Non-pigmented ciliary epithelial cell (primary cell): ENCODE results near the gene GJA3.

ENCODE experiments used
- DNase-seq: peaks from one replicate; pipeline ENCODE4 v3.0.0-alpha.2; 2010; ENCODE audit warnings: low read depth

The GJA3 gene

GRCh38 chr13:20160306-20161274 lies at the start of gene GJA3:
Gene GJA3, minus strand, starts transcription at chr13:20161052. Its CDS starts 17,764 bp downstream, at chr13:20143288.
- DNase-seq: no peak

DNA sequence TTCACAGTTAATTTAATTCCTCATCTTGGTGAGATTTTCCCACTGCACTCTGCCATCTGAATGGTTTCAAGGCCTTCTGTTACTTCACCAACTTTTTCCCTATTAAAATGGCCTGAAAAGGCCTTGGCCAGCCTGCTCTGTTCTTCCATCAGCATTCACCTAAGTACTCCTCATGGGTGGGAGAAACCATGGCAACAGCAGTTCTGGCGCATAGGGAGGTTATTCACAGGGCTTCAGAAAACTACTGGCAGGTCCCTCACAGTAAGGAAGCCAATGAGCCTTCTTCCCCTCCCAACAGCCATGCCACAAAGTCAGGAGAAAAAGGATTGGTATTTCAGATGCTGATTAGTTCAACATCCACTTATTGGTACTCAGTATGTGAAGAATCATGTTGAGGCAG lies 49.1 kb upstream of the GJA3 start:
- DNase-seq: no peak

DNA sequence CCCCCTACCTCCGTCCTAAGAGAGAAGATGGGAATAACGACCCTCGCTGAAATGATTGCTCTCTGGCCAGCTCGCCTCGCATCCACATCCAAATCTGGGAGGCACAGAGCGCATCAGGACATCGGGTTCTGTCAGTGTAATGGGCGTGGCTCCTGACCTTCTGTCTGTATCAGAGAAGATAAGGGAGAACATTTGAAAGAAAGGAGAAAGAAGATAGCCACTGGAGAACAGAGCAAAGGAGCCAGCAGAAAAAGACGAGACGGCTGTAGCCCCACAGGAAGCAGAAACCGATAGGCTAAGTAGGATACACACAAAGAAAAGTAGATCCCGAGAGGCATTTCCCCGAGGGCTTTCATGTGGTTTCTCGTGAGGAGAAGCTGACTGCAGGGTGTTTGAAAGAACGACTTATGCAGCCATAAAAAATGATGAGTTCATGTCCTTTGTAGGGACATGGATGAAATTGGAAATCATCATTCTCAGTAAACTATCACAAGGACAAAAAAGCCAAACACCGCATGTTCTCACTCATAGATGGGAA lies 45.9 kb upstream of the GJA3 start:
- no peak for DNase-seq

- DNase-seq: no peak
These were observed 45.3 kb upstream of the GJA3 start for GRCh38 chr13:20206065-20206697.

- DNase-seq: no peak
These were observed 37.9 kb upstream of the GJA3 start for GRCh38 chr13:20198781-20199180.

DNA sequence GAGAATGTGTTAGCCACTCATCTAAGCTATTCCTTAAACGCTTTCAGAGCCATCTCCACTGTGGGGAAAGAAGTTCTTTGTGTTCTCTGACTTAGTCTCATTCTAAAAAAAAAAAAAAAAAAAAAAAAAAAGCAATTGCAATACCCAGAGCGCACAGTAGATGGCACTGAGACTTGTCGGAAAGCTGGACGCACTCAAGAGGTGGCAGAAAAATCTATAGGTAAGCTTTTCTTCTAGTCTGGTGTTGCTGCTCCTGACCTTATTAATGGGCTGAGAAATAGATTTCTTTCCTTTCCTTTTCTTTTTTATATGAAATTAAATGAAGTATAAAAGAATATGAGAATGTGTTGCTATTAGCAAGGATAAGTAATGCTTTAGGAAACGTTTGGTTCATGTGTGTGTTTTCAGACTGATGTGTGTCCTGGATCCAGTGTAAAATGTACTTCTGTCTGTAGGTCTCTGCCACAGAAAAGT lies 36.5 kb upstream of the GJA3 start:
- peak; percentile 10 for DNase-seq

DNA sequence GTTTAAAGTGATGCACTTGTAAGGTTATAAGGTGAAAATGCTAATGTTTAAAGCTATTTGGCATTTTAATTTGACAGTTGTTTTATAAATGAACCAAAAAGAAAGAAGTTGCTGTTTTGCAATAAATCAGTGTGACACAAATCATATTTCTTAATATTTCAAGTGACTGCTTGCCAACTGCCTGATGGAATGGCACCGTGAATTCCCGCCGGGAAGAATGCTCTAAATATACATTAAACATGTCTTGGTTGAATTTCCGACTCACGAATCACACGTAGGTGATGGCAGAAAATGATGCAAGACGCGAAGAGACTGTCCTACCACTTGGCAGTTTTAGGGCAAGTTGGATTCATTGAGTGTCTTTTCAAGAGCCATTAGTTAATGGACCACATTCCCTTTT lies 34.9 kb upstream of the GJA3 start:
- no peak for DNase-seq

DNA sequence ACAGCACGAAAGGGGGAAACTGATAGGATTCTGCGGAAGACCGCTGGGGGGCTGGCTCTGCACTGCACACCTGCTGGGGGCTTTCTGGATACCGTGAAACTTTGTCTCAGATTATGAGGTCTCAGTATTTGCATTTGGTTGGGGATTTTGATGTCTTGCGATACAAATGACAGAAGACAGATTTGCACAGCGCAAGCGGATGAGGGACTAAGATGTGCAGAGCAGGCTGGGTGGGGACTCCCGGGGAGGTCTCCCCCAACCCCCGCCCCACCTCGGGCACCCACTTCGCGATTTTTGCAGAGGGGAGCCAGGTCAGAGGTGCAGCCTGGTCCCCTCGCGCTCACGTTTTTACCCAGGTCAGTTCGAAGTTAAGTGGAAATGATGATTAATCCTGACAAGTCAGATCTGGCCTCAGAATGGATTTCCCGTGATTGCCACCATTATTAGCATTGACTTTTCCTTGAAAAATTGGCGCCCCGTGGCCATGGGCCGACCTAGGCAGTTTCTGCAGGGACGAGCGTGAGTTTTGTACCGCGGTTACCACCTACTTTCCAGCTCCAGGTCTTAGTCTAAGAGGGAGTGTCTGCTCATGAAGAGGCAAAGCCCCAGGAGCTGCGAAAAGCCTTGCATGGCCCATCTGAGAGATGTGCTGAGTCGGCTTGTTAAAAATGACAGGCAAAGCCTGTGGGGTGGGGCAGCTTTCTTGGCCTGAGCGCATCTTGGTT lies 33.2 kb upstream of the GJA3 start:
- no peak for DNase-seq

DNA sequence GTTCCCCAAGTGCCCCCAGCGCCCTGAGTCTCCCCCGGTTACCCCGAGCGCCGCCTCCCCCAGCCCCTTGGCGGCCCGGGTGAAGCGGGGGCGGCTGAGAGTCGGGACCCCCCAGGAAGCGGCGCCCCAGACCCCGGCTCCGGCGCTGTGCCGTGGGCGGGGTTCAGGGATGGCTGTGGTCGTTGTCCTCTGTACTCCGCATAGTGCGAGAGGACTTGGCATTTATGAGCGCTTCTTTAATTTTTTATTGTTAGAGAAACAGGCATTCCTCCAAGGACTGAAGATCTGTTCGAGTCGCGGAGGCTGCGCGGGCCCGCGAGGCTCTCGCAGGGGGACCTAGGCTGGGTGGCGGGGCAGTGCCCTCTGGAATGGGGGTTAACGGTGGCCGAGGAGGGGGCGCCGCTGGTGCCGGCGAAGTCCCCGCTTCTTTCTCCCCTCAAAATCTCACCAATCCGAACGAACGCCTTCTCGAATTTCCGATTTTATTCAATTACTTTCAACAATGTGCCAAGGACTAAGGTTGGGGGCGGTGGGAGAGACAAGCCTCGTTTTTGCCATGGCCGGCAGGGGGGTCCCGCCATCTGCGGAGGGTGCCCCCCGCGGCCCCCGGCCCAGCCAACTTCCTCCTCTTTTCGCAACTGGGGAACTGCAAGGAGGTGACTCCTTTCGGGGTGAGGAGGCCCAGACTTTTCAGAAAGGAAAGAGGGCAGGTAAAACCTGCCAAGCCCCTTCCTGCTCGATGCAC lies 32.5 kb upstream of the GJA3 start:
- no peak for DNase-seq

DNA sequence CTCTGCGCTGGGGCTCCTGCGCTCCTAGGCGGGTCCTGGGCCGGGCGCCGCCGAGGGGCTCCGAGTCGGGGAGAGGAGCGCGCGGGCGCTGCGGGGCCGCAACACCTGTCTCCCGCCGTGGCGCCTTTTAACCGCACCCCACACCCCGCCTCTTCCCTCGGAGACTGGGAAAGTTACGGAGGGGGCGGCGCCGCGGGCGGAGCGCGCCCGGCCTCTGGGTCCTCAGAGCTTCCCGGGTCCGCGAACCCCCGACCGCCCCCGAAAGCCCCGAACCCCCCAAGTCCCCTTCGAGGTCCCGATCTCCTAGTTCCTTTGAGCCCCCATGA lies 31.9 kb upstream of the GJA3 start, which contains the start of gene GJB2:
GJB2 (minus strand) TSS at position 103 of the 326 bp plus-strand sequence. CDS start 3,357 bp downstream, outside the sequence.
- DNase-seq: no peak

DNA sequence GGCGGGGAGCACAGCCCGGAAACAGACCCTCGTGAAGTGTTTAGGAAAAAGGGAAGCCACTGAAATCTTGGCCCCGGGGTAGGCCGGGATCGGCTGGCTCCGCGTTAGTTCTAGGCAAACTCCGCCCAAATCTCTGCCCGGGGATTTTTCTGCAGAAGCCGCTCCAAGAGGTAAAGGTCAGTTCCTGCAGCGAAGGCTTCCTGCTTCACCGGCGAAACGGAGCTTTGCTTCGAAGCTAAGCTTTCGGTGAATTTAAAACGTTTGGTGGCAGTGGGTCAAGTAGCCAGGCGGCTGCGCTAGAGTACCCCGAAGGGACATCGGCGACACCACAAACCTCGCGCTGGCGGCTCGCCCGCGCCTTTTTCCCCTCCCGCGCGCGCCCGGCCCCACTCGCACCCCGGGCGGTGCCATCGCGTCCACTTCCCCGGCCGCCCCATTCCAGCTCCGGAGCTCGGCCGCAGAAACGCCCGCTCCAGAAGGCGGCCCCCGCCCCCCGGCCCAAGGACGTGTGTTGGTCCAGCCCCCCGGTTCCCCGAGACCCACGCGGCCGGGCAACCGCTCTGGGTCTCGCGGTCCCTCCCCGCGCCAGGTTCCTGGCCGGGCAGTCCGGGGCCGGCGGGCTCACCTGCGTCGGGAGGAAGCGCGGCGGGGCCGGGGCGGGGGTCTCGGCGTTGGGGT lies 31.4 kb upstream of the GJA3 start:
- DNase-seq: no peak

- DNase-seq: no peak
These were observed 30.7 kb upstream of the GJA3 start for GRCh38 chr13:20191311-20192157.

DNA sequence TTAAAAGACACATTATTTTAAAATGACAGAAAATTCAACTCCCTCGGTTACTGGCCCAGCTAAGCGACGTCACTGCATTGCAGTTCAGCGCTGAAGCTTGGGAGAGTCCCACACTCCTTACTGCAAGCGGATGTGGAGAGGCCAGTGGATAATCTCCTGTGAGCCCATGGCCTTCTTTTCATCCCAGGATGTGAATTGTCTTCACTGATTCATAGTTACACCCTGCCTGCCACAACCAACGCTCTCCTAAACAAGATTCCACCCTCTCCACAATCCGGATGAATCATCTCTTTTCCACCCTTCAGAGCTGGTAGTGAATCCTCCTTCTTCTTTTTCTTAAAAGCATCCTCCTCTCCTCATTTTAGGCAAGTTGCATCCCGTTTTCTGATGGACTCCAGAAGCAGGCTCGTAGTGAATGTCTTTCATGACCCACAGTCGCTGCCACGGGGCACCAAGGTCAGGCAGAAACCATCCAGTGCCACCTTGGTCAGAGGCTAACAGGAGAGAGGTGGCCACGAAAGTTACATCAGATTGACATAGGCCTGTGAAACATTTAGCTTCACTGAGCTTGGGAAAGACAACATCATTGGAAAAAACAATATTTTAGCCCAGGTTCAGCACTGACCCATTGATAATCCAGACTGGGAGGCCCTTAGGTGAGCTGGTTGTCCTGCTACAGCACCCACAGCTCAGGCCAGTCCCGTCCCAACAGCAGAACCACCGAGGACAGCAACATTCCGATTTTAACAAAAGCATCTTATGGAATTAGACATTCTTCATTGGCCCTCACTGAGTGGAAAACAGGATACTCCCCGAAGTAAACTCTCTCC lies 29.8 kb upstream of the GJA3 start:
- peak; percentile 50 for DNase-seq

- no peak for DNase-seq
These were observed 29.2 kb upstream of the GJA3 start for GRCh38 chr13:20190076-20190475.

GRCh38 chr13:20188667-20189553 lies 28.1 kb upstream of the GJA3 start:
- DNase-seq: no peak

GRCh38 chr13:20186771-20187170 lies 25.9 kb upstream of the GJA3 start:
- no peak for DNase-seq

GRCh38 chr13:20185366-20186056 lies 24.7 kb upstream of the GJA3 start:
- DNase-seq: no peak
